Psoas muscle (tissue), 8 donors: Measurements from ENCODE around the gene HOXC4. TPM values are rescaled to one million over a fixed set of nuclear protein-coding genes. Genes with fewer than 3 reads are reported as not detected.

Experiments
- ATAC-seq, 4 donors: fragments of 200-7000 bp; cut with Tn5 transposase; one replicate each; pipeline ENCODE4 v1.9.1; 2020; ENCODE audit warnings: moderate library complexity in 3 of 4, mild to moderate bottlenecking in 2 of 4
- DNase-seq, 2 donors: peaks; one replicate each; pipeline ENCODE4 v3.0.0-alpha.2; 2020
- H3K27ac ChIP-seq: fragments of 200-600 bp; one replicate; pipeline ENCODE4 v1.8.0; 2022
- H3K27me3 ChIP-seq, 3 donors: fragments of 200-600 bp in 1 of 3; one replicate each; pipeline versions ENCODE4 v1.6.1 to v1.8.0; 2013 to 2022; ENCODE audit warnings: low read length in 2 of 3, mild to moderate bottlenecking in 2 of 3, moderate library complexity in 1 of 3; ENCODE audit not compliant: insufficient read depth in 3 of 3
- H3K36me3 ChIP-seq, 2 donors: fragments of 200-600 bp in 1 of 2; one replicate each; pipeline versions ENCODE4 v1.6.1 to v1.8.0; 2013 to 2022; ENCODE audit warnings: low read depth in 1 of 2, mild to moderate bottlenecking in 1 of 2, moderate library complexity in 1 of 2; ENCODE audit not compliant: insufficient read depth in 1 of 2
- H3K4me1 ChIP-seq: fragments of 200-600 bp; one replicate; pipeline ENCODE4 v1.8.0; 2022
- H3K4me3 ChIP-seq: fragments of 200-600 bp; one replicate; pipeline ENCODE4 v1.8.0; 2022; ENCODE audit warnings: mild to moderate bottlenecking
- H3K9me3 ChIP-seq: fragments of 200-600 bp; one replicate; pipeline ENCODE4 v1.8.0; 2022
- WGBS, 3 donors: extraction: QIAGEN DNeasy Blood & Tissue Kit; methylation state at CpG; one replicate each; pipeline versions ENCODE4 v1.1.6 to v1.1.7; 2013; 5-methylcytosine and 5-hydroxymethylcytosine counted together
- intact Hi-C, 2 donors: fragments of 100-400 bp; cut with DNase I; formaldehyde crosslinking; loops; one replicate each; pipeline versions ENCODE4 v1.11.0 to v1.14.2; 2022
- polyA plus RNA-seq, 3 donors: library from polyadenylated mRNA; stranded (reverse); fragments of 200-250 nt; gene quantifications; one replicate each; pipeline ENCODE4 v1.2.3, GENCODE V29; 2013
- total RNA-seq, 4 donors: library from RNA; stranded (reverse); fragmentation: NEBNext Ultra II Directional in 2 of 4; extraction: Animal tissue kit (Norgen Biotek cat#: 25700) in 2 of 4; gene quantifications; one replicate each; pipeline versions ENCODE4 v1.2.1 to v1.2.4, GENCODE V29; 2021 to 2023
- TF ChIP-seq, protein P1 (sequence below): fragments of 200-600 bp; IDR thresholded peaks from one replicate; pipeline ENCODE4 v1.8.0; 2022; ENCODE audit warnings: antibody characterized with exemption
- donor health status: healthy with polysubstance abuse.
- donor health status: DM: no; HTN: no; CAD: no; lungs with moderate emphysema.
- donor health status: Bipolar disorder and iron deficiency.
- donor health status: healthy.
- donor health status: DM: yes; HTN: yes; CAD: no.
- donor health status: DM: no; HTN: no; CAD: no.
- donor health status: DM: no; HTN: no; CAD: no.
- donor health status: DM: yes; HTN: yes; CAD: no.

HOXC4 gene
- total and polyA plus RNA-seq, 7 donors, result 0.72 to 4.7 (median 1.6) TPM

DNA sequence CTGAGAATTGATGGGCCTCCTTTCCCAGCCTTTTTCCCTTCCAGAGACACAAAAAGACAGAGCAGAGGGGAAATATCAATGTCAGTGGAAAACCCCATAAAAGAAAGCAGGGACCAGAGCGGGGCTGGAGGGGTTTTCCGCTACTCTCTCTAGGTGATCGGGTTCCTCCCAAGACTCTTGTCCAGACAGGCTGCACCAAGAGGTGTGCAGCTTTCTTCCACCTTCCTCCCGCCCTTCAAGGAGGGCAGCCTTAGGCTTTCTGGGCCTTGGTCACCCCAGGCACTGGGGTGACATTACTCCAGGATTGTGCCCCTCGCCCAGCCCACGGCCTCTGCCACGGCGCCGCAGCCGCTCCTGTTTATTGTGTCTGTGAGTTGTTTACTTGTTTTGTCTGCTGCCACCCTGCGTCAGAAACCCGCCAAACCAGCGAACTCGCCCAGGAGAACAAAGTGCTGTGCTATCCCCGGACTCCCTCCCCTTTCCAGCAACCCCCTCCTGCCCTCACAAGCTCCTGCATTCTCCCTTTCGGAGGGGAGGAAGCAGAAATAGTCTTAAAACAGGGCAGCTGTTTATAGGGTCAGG lies 32.1 kb upstream of the HOXC4 start:
- no peaks in the 10 kb centered on the region for H3K9me3 ChIP-seq
- H3K4me1 ChIP-seq, result peaks cover 51% of the 10 kb centered on the region
- ATAC-seq, result peak; percentile 13 to 45 (median 29)
- peak; percentile 57 to 85 for DNase-seq
- H3K27me3 ChIP-seq, result no peaks in the 10 kb centered on the region
- TF ChIP-seq, protein P1, sequence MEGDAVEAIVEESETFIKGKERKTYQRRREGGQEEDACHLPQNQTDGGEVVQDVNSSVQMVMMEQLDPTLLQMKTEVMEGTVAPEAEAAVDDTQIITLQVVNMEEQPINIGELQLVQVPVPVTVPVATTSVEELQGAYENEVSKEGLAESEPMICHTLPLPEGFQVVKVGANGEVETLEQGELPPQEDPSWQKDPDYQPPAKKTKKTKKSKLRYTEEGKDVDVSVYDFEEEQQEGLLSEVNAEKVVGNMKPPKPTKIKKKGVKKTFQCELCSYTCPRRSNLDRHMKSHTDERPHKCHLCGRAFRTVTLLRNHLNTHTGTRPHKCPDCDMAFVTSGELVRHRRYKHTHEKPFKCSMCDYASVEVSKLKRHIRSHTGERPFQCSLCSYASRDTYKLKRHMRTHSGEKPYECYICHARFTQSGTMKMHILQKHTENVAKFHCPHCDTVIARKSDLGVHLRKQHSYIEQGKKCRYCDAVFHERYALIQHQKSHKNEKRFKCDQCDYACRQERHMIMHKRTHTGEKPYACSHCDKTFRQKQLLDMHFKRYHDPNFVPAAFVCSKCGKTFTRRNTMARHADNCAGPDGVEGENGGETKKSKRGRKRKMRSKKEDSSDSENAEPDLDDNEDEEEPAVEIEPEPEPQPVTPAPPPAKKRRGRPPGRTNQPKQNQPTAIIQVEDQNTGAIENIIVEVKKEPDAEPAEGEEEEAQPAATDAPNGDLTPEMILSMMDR, result peak; percentile 43
- H3K4me3 ChIP-seq, result peak overlapping the region; percentile 77
- peak overlapping the region; percentile 99 for H3K27ac ChIP-seq
- H3K36me3 ChIP-seq, result no peaks in the 10 kb centered on the region
- intact Hi-C loops, result loop anchor here in 1 of 2 donors (2.0 kb wide), 1 partner anchor 15 kb away; no protein-coding TSS in a partner anchor
- WGBS, 3 donors, result 6 to 8% (median 7%) methylated on average over 16 of the region's 16 CpGs

DNA sequence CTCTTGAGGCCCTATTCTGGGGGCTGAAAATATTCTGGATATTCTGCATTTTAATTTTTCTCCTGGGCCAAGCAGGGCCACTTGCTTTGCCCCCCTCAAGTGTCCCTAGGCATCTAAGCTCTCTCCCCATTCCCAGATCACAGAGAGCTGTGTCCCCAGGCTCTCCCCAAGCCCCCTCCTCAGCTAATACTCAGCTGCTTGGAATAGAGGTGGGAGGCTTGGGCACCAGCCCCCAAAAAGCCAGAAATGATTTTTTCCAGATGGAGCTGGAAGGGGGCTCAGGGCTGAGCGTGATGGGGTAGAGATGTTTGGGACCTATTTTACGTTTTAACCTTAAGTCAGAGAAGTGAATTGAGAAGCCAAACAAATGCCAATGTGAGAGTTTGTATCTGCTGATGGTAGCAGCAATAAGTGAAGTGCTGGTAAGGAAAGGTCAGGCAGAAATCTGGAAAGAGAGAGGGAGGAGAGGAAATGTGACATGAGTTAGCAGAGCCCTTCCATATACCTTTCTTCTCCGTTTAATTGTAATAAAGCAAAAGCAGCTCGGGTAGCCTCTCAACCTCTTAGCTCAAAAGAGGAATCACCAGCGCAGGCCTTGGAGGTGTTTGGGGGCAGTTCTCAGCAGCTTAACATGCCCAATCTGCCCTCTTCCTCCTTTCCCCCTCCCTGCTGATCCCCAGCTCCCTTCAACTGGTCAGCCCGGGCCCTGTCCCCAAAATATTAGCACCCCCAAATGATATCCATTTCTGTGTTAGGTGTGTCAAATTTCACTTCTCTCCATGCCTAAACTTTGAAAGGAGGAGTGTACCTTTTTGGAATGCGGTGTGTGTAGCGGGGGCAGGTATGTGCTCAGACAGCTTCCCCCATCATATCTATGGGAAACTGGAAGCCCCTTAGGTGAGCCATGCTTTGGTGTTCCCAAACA lies 30.4 kb upstream of the HOXC4 start:
- intact Hi-C loops, result no loop called here
- Histone ChIP-seq H3K4me3 (peak overlapping the region; percentile 77), H3K27me3 (no peaks in the 10 kb centered on the region), H3K4me1 (peaks cover 58% of the 10 kb centered on the region), H3K27ac (peak overlapping the region; percentile 99), H3K9me3 (no peaks in the 10 kb centered on the region), H3K36me3 (no peaks in the 10 kb centered on the region)
- ATAC-seq (no peak), DNase-seq (peak in 1 of 2 donors; percentile 19)
- TF ChIP-seq, protein P1, result no peak
- WGBS, 3 donors, result 24 to 40% (median 25%) methylated on average over 8 of the region's 8 CpGs

DNA sequence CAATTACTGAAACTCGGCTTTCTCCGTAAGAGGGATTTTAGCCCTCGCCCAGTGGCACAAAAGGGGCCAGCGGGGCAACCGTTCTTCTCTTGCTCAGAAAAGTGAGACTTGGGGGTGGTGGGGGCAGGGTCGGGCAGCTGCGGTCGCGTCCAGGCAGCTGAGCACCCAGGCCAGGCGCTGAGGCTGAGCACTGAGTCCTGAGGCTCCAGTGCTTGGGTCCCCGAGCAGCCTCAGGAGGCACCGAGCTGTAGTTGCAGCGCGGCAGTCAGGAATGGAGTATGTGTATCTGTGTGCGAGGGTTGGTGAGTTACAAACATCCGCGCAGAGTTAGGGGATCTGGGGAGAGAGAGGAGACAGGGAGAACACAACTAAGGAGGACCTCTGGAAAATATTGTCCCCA lies 29.5 kb upstream of the HOXC4 start:
- DNase-seq, result peak in 1 of 2 donors; percentile 62
- H3K36me3 ChIP-seq, result no peaks in the 10 kb centered on the region
- 7 to 13% (median 10%) methylated on average over 17 of the region's 17 CpGs for WGBS, 3 donors
- H3K27ac ChIP-seq, result peak overlapping the region; percentile 99
- peak; percentile 21 to 44 (median 32) for ATAC-seq
- TF ChIP-seq, protein P1, result no peak
- no peaks in the 10 kb centered on the region for H3K9me3 ChIP-seq
- intact Hi-C loops, result loop anchor here in 1 of 2 donors (1.0 kb wide), 1 partner anchor 41 kb away; no protein-coding TSS in a partner anchor
- H3K27me3 ChIP-seq, result no peaks in the 10 kb centered on the region
- peak overlapping the region; percentile 77 for H3K4me3 ChIP-seq
- peaks cover 58% of the 10 kb centered on the region for H3K4me1 ChIP-seq

DNA sequence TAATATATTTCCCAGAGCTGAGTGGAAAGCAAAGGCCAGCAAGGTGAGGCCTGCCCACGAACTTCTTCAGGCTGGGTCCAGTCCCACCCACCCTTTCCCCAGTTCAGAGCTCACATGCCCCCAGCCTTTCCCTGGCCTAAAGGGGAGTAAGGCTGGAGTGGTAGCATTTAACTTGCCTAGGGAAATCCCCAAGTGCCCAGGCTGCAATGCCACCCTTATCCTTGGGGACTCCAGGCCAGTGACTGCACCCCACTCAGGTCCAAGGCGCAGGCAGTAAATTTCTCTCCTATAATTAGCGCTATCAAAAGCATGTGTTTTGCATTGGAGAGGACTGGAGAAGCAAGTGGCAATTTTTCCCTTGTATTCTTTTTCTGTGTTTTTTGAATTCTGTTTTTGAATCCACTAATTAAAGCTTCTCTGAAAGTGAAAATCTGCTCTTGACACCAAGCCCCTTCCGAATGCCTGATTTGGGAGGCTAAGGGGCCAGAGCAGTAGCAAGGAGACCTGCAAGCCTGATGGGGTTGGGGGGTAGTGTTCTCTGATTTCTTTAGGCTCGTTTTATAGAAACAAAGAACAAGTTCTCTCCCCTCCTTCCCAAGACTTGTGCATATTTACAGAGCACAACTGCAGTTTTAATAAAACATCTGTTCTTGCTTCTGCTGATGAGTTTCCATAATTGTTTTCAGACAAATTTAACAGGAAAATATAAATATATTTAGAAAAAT lies 28.9 kb upstream of the HOXC4 start:
- no peaks in the 10 kb centered on the region for H3K27me3 ChIP-seq
- TF ChIP-seq, protein P1, result no peak
- ATAC-seq, result peak in 2 of 4 donors; percentile 16 to 19

More for the DNA sequence above, 28.9 kb upstream of the HOXC4 start:
- intact Hi-C loops, result loop anchor here (1.0 kb wide), 2 partner anchors 41 to 42 kb away; no protein-coding TSS in a partner anchor
- peak overlapping the region; percentile 77 for H3K4me3 ChIP-seq
- H3K36me3 ChIP-seq, result no peaks in the 10 kb centered on the region
- H3K27ac ChIP-seq, result peak overlapping the region; percentile 99
- no peaks in the 10 kb centered on the region for H3K9me3 ChIP-seq
- peak in 1 of 2 donors; percentile 57 for DNase-seq
- peaks cover 62% of the 10 kb centered on the region for H3K4me1 ChIP-seq
- 8 to 24% (median 12%) methylated on average over 5 of the region's 5 CpGs for WGBS, 3 donors
